IPS-18a (cell line): Measurements from ENCODE around the gene DTX1.

Source experiments
- H3K27ac ChIP-seq: one replicate; pipeline ENCODE4 v1.5.1; 2013; ENCODE audit warnings: low read length
- H3K27me3 ChIP-seq: one replicate; pipeline ENCODE4 v1.6.1; 2013; ENCODE audit warnings: mild to moderate bottlenecking, low read length; ENCODE audit not compliant: control insufficient read depth, insufficient read depth
- H3K36me3 ChIP-seq: one replicate; pipeline ENCODE4 v1.6.1; 2013; ENCODE audit warnings: low read depth, low read length; ENCODE audit not compliant: control insufficient read depth
- H3K4me1 ChIP-seq: one replicate; pipeline ENCODE4 v1.6.1; 2013; ENCODE audit warnings: low read depth, low read length; ENCODE audit not compliant: control insufficient read depth
- H3K4me3 ChIP-seq: one replicate; pipeline ENCODE4 v1.5.1; 2013; ENCODE audit warnings: low read length
- H3K9ac ChIP-seq: one replicate; pipeline ENCODE4 v1.6.1; 2013; ENCODE audit warnings: mild to moderate bottlenecking, low read length, moderate library complexity
- H3K9me3 ChIP-seq: one replicate; pipeline ENCODE4 v1.6.1; 2013; ENCODE audit warnings: low read depth, low read length; ENCODE audit not compliant: control insufficient read depth

The DTX1 gene

GRCh38 chr12:113077859-113078255 is 21.3 kb downstream of the DTX1 start:
- Histone ChIP-seq H3K9me3 (no peaks in the 10 kb centered on the region), H3K4me1 (no peaks in the 10 kb centered on the region), H3K27ac (no peak overlapping the region), H3K36me3 (no peaks in the 10 kb centered on the region), H3K4me3 (no peak overlapping the region), H3K27me3 (peaks cover 39% of the 10 kb centered on the region), H3K9ac (no peak overlapping the region)

- Histone ChIP-seq H3K9me3 (no peaks in the 10 kb centered on the region), H3K9ac (no peak overlapping the region), H3K4me3 (no peak overlapping the region), H3K36me3 (no peaks in the 10 kb centered on the region), H3K27me3 (peaks cover 24% of the 10 kb centered on the region), H3K4me1 (peaks cover under 1% of the 10 kb centered on the region), H3K27ac (no peak overlapping the region)
Observed at GRCh38 chr12:113081873-113082272, 25.3 kb downstream of the DTX1 start.

- Histone ChIP-seq H3K27me3 (peaks cover 16% of the 10 kb centered on the region), H3K9me3 (no peaks in the 10 kb centered on the region), H3K4me3 (no peak overlapping the region), H3K9ac (no peak overlapping the region), H3K4me1 (peaks cover 5% of the 10 kb centered on the region), H3K36me3 (no peaks in the 10 kb centered on the region), H3K27ac (no peak overlapping the region)
Observed at GRCh38 chr12:113082486-113083148, 26.1 kb downstream of the DTX1 start.

GRCh38 chr12:113083863-113084435 is 27.4 kb downstream of the DTX1 start:
- no peaks in the 10 kb centered on the region for H3K9me3 ChIP-seq
- no peak overlapping the region for H3K27ac ChIP-seq
- H3K4me1 ChIP-seq, result peaks cover 5% of the 10 kb centered on the region
- H3K27me3 ChIP-seq, result peaks cover 4% of the 10 kb centered on the region
- H3K9ac ChIP-seq, result no peak overlapping the region
- H3K36me3 ChIP-seq, result no peaks in the 10 kb centered on the region
- no peak overlapping the region for H3K4me3 ChIP-seq

- Histone ChIP-seq H3K4me1 (peaks cover 5% of the 10 kb centered on the region), H3K9me3 (no peaks in the 10 kb centered on the region), H3K27ac (no peak overlapping the region), H3K9ac (no peak overlapping the region), H3K27me3 (no peaks in the 10 kb centered on the region), H3K4me3 (no peak overlapping the region), H3K36me3 (no peaks in the 10 kb centered on the region)
Observed at GRCh38 chr12:113086249-113087164, 30.0 kb downstream of the DTX1 start.

GRCh38 chr12:113087193-113087592 is 30.7 kb downstream of the DTX1 start:
- H3K9me3 ChIP-seq, result no peaks in the 10 kb centered on the region
- H3K27ac ChIP-seq, result no peak overlapping the region
- peaks cover 5% of the 10 kb centered on the region for H3K4me1 ChIP-seq
- H3K27me3 ChIP-seq, result no peaks in the 10 kb centered on the region
- H3K4me3 ChIP-seq, result no peak overlapping the region
- no peaks in the 10 kb centered on the region for H3K36me3 ChIP-seq
- H3K9ac ChIP-seq, result no peak overlapping the region

- Histone ChIP-seq H3K9ac (no peak overlapping the region), H3K4me1 (peaks cover 5% of the 10 kb centered on the region), H3K36me3 (no peaks in the 10 kb centered on the region), H3K9me3 (no peaks in the 10 kb centered on the region), H3K27ac (no peak overlapping the region), H3K4me3 (no peak overlapping the region), H3K27me3 (no peaks in the 10 kb centered on the region)
Observed at GRCh38 chr12:113088037-113088436, 31.5 kb downstream of the DTX1 start.

GRCh38 chr12:113088971-113089756 is 32.6 kb downstream of the DTX1 start:
- H3K9ac ChIP-seq, result no peak overlapping the region
- no peaks in the 10 kb centered on the region for H3K9me3 ChIP-seq
- H3K4me3 ChIP-seq, result no peak overlapping the region
- H3K27ac ChIP-seq, result no peak overlapping the region
- H3K27me3 ChIP-seq, result no peaks in the 10 kb centered on the region
- H3K4me1 ChIP-seq, result peaks cover 5% of the 10 kb centered on the region
- no peaks in the 10 kb centered on the region for H3K36me3 ChIP-seq

GRCh38 chr12:113089839-113090238 is 33.3 kb downstream of the DTX1 start:
- H3K9ac ChIP-seq, result no peak overlapping the region
- no peak overlapping the region for H3K27ac ChIP-seq
- H3K9me3 ChIP-seq, result no peaks in the 10 kb centered on the region
- H3K27me3 ChIP-seq, result no peaks in the 10 kb centered on the region
- no peak overlapping the region for H3K4me3 ChIP-seq
- peaks cover 5% of the 10 kb centered on the region for H3K4me1 ChIP-seq
- no peaks in the 10 kb centered on the region for H3K36me3 ChIP-seq

GRCh38 chr12:113090740-113091139 is 34.2 kb downstream of the DTX1 start:
- Histone ChIP-seq H3K9me3 (no peaks in the 10 kb centered on the region), H3K4me3 (no peak overlapping the region), H3K27me3 (no peaks in the 10 kb centered on the region), H3K27ac (no peak overlapping the region), H3K36me3 (no peaks in the 10 kb centered on the region), H3K9ac (no peak overlapping the region), H3K4me1 (peaks cover 5% of the 10 kb centered on the region)

- H3K9ac ChIP-seq, result no peak overlapping the region
- peaks cover 5% of the 10 kb centered on the region for H3K4me1 ChIP-seq
- no peaks in the 10 kb centered on the region for H3K27me3 ChIP-seq
- no peaks in the 10 kb centered on the region for H3K9me3 ChIP-seq
- H3K4me3 ChIP-seq, result no peak overlapping the region
- no peaks in the 10 kb centered on the region for H3K36me3 ChIP-seq
- H3K27ac ChIP-seq, result no peak overlapping the region
Observed at GRCh38 chr12:113091506-113091905, 35.0 kb downstream of the DTX1 start.
